K562 (cell line): ENCODE measurements around the gene ADAM10. TPM values are rescaled to one million over a fixed set of nuclear protein-coding genes. Genes with fewer than 3 reads are reported as not detected.

Experiments
- ATAC-seq: fragments of 200-7000 bp; cut with Tn5 transposase; 3 replicates; pipeline ENCODE4 v1.9.1; 2020; ENCODE audit warnings: moderate library complexity
- BruUV-seq: library from RNA; stranded (reverse); fragments of 400-500 nt; replicated peaks from 2 replicates; lab custom pipeline; 2021; lab: Mats Ljungman, UMichigan
- CTCF ChIA-PET: fragments of 300-600 bp; formaldehyde crosslinking; extraction: SDS; loops from one replicate; lab custom pipeline; 2021; ENCODE audit warnings: low intra/inter-chr PET ratio; lab: Yijun Ruan, JAX
- POLR2A ChIA-PET: fragments of 300-600, 350-650 bp; sonication (Branson Sonifier 250); formaldehyde crosslinking; extraction: SDS; loops from one replicate; lab custom pipeline; 2021; ENCODE audit warnings: antibody characterized with exemption, inconsistent platforms; lab: Yijun Ruan, JAX
- DNase-seq, 4 experiments: peaks; one replicate each; pipeline versions ENCODE4 v3.0.0 to v3.0.0-alpha.2; 2011 to 2018; ENCODE audit warnings: low spot score in 3 of 4, mixed read lengths in 3 of 4; ENCODE audit errors: extremely low read depth in 1 of 4
- FAIRE-seq: peaks from 2 replicates; lab custom pipeline; 2011; peaks lifted over from hg19 to GRCh38; lab: Jason Lieb, UNC
- H2AFZ ChIP-seq: 2 replicates; pipeline ENCODE4 v1.6.0; 2011; ENCODE audit warnings: low read depth, low read length, control low read depth, inconsistent platforms
- H3K27ac ChIP-seq: fragments of 200-600 bp; 3 replicates; pipeline ENCODE4 v1.8.0; 2011; ENCODE audit warnings: low read depth, mild to moderate bottlenecking, control low read depth, inconsistent platforms, low read length, moderate library complexity, mixed read lengths; ENCODE audit errors: extremely low read depth
- H3K27me3 ChIP-seq, 2 experiments: fragments of 300-600 bp in 1 of 2; 2 replicates in 1 of 2; 3 replicates in 1 of 2; pipeline versions ENCODE4 v1.6.0 to v1.8.0; 2011; ENCODE audit warnings: inconsistent platforms in 2 of 2, low read length in 2 of 2, mild to moderate bottlenecking in 1 of 2, mixed read lengths in 1 of 2, moderate library complexity in 1 of 2; ENCODE audit not compliant: control insufficient read depth in 2 of 2, insufficient read depth in 2 of 2
- H3K36me3 ChIP-seq: fragments of 300-600 bp; 3 replicates; pipeline ENCODE4 v1.8.0; 2011; ENCODE audit warnings: mild to moderate bottlenecking, low read length, inconsistent platforms; ENCODE audit not compliant: control insufficient read depth, insufficient read depth
- H3K4me1 ChIP-seq, 2 experiments: fragments of 200-600 bp in 1 of 2; replicated peaks in 1 of 2; 2 replicates in 1 of 2; 3 replicates in 1 of 2; pipeline versions ENCODE4 v1.5.1 to v1.8.0; 2011; ENCODE audit warnings: inconsistent platforms in 2 of 2, low read length in 2 of 2, mild to moderate bottlenecking in 1 of 2, mixed read lengths in 1 of 2, moderate library complexity in 1 of 2; ENCODE audit not compliant: control insufficient read depth in 2 of 2, insufficient read depth in 2 of 2
- H3K4me2 ChIP-seq: 2 replicates; pipeline ENCODE4 v1.6.1; 2011; ENCODE audit warnings: low read length, control low read depth, inconsistent platforms, mixed read lengths; ENCODE audit not compliant: insufficient read depth
- H3K4me3 ChIP-seq: fragments of 200-600 bp; sonication (generic), shearing (Covaris generic); 2 replicates; pipeline ENCODE4 v1.5.1; 2016; ENCODE audit warnings: control low read depth, inconsistent platforms
- H3K79me2 ChIP-seq: fragments of 200-600 bp; 3 replicates; pipeline ENCODE4 v1.8.0; 2011; ENCODE audit warnings: low read length, inconsistent platforms; ENCODE audit not compliant: control insufficient read depth, insufficient read depth
- H3K9ac ChIP-seq, 2 experiments: 2 replicates each; pipeline versions ENCODE4 v1.6.0 to v1.6.1; 2011; ENCODE audit warnings: low read depth in 2 of 2, low read length in 2 of 2, control low read depth in 1 of 2, inconsistent platforms in 1 of 2, mild to moderate bottlenecking in 1 of 2, mixed read lengths in 1 of 2; ENCODE audit not compliant: insufficient read depth in 1 of 2
- H3K9me1 ChIP-seq: one replicate; pipeline ENCODE4 v1.6.0; 2011; ENCODE audit warnings: inconsistent platforms, mild to moderate bottlenecking, low read length, moderate library complexity; ENCODE audit not compliant: control insufficient read depth, insufficient read depth
- H3K9me3 ChIP-seq: replicated peaks from 2 replicates; pipeline ENCODE4 v1.5.1; 2011; ENCODE audit warnings: low read depth, low read length, inconsistent platforms; ENCODE audit not compliant: control insufficient read depth, insufficient read depth
- H4K20me1 ChIP-seq: replicated peaks from 2 replicates; pipeline ENCODE4 v1.6.1; 2011; ENCODE audit warnings: low read length, inconsistent platforms, mixed read lengths; ENCODE audit not compliant: control insufficient read depth, insufficient read depth
- C11orf30 ChIP-seq: fragments of 450-650 bp; IDR thresholded peaks from 2 replicates; pipeline ENCODE4 v1.6.1; 2016; ENCODE audit warnings: low read depth, mild to moderate bottlenecking
- GMEB1 ChIP-seq: fragments of 250-450 bp; sonication (Bioruptor Pico); IDR thresholded peaks from 2 replicates; pipeline ENCODE4 v1.4.0; 2020; ENCODE audit warnings: mild to moderate bottlenecking
- MAFG ChIP-seq: fragments of 450-650 bp; conservative IDR thresholded peaks from 2 replicates; pipeline ENCODE4 v1.6.1; 2016; ENCODE audit warnings: missing genetic modification characterization, missing compliant biosample characterization
- TFAM ChIP-seq: fragments of 250-450 bp; sonication (Bioruptor Pico); conservative IDR thresholded peaks from 2 replicates; pipeline ENCODE4 v1.5.0; 2021; ENCODE audit warnings: mild to moderate bottlenecking, moderate library complexity
- ZNF316 ChIP-seq: fragments of 450-650 bp; IDR thresholded peaks from 2 replicates; pipeline ENCODE4 v1.6.1; 2016
- ZNF354B ChIP-seq: fragments of 250-450 bp; sonication (Bioruptor Pico); IDR thresholded peaks from 2 replicates; pipeline ENCODE4 v1.4.0; 2020
- WGBS: fragments of 100-300 bp; shearing (Covaris generic); methylation state at CpG from one replicate; pipeline ENCODE4 v1.1.6; 2016; ENCODE audit warnings: low coverage, mixed read lengths; ENCODE audit not compliant: insufficient coverage; ENCODE audit errors: missing lambda C conversion rate; 5-methylcytosine and 5-hydroxymethylcytosine counted together
- in situ Hi-C: fragments of 300-500 bp; cut with MboI; formaldehyde crosslinking; loops from 4 replicates; pipeline ENCODE4 v1.15.0; 2018; ENCODE audit warnings: inconsistent platforms, mixed read lengths
- intact Hi-C: fragments of 100-400 bp; cut with micrococcal nuclease; formaldehyde crosslinking; loops from 2 replicates; pipeline ENCODE4 v1.14.2; 2022
- polyA plus RNA-seq, 8 experiments: library from polyadenylated mRNA; depleted of rRNA in 4 of 8; stranded (reverse) in 5 of 8; unstranded in 3 of 8; fragments of >200 nt; fragmentation: Nextera tagmentation in 2 of 8; fragmentation: Illumina TruSeq in 1 of 8; extraction: Ambion mirVana in 2 of 8; extraction: Trizol in 1 of 8; gene quantifications; 2 replicates each; pipeline versions ENCODE4 v1.2.1 to v1.2.3, GENCODE V29; 2011 to 2014; ENCODE audit warnings: inconsistent platforms in 1 of 8, missing spikeins in 1 of 8
- total RNA-seq, 7 experiments: library from RNA; depleted of rRNA in 6 of 7; stranded (reverse); fragments of >200 nt in 6 of 7; fragmentation: Illumina TruSeq in 2 of 7; extraction: Trizol in 2 of 7; gene quantifications; 2 replicates each; pipeline versions ENCODE4 v1.2.1 to v1.2.3, GENCODE V29; 2011 to 2021; ENCODE audit warnings: low replicate concordance in 1 of 7

Gene ADAM10
- total and polyA plus RNA-seq, 9 of the 15 experiments (the other 6 are each of a cell fraction or from before 2014, with no cell fraction given), result 11.9 to 152 (median 57.3) TPM

GRCh38 chr15:58628206-58628947 is 121.1 kb downstream of the ADAM10 start:
- peaks cover 58% of the 10 kb centered on the region for H3K36me3 ChIP-seq
- no peak for DNase-seq

More at GRCh38 chr15:58628206-58628947, 121.1 kb downstream of the ADAM10 start:
- no TSS peak for BruUV-seq
- H3K4me2 ChIP-seq, result no peak overlapping the region
- no peaks in the 10 kb centered on the region for H4K20me1 ChIP-seq
- WGBS, result 74% methylated on average over 3 of the region's 3 CpGs
- no peaks in the 10 kb centered on the region for H3K9me1 ChIP-seq
- no peaks in the 10 kb centered on the region for H3K9me3 ChIP-seq
- intact Hi-C loops (no loop called here), in situ Hi-C loops (no loop called here)
- no peaks in the 10 kb centered on the region for H3K27me3 ChIP-seq
- H2AFZ ChIP-seq, result no peak overlapping the region
- H3K4me1 ChIP-seq, result no peaks in the 10 kb centered on the region
- TF ChIP-seq TFAM (CRISPR knock-in tag) (no peak), ZNF316 (peak; percentile 76), GMEB1 (CRISPR knock-in tag) (no peak), MAFG (tag) (peak; percentile 26; the same call in 1 of the 2 replicates), C11orf30 (peak; percentile 38; the same call in 1 of the 2 replicates), ZNF354B (CRISPR knock-in tag) (no peak)
- ATAC-seq (peak; percentile 49; the same call in 1 of the 3 replicates), FAIRE-seq (no peak)
- ChIA-PET POLR2A (interaction anchor here (1.3 kb wide), 1 partner anchor 9 kb away, joined by 6 read pairs; no protein-coding TSS in a partner anchor), CTCF (no interaction called here)
- H3K9ac ChIP-seq, result no peak overlapping the region
- H3K27ac ChIP-seq, result 0 out of 3 replicates have a peak overlapping the region, but pooled peaks have one; percentile 3
- H3K79me2 ChIP-seq, result no peaks in the 10 kb centered on the region
- H3K4me3 ChIP-seq, result no peak overlapping the region
